Testis (tissue), 2 donors: Measurements from ENCODE around the gene ZNF532.

ENCODE experiments used
- CTCF ChIP-seq, 3 experiments: fragments of 450-650 bp in 2 of 3; fragments of 200-600 bp in 1 of 3; sonication (generic) in 1 of 3; IDR thresholded peaks; one replicate each; pipeline ENCODE4 v1.5.1; 2016 to 2019; ENCODE audit warnings: antibody characterized with exemption in 3 of 3, mild to moderate bottlenecking in 2 of 3, moderate library complexity in 1 of 3
- POLR2A ChIP-seq: fragments of 450-650 bp; IDR thresholded peaks from one replicate; pipeline ENCODE4 v1.6.1; 2017; ENCODE audit warnings: antibody characterized with exemption, mild to moderate bottlenecking, moderate library complexity

GRCh38 chr18:58977223-58977622, 112.5 kb downstream of the ZNF532 start:
- TF ChIP-seq CTCF (IDR thresholded peaks at IDR 0.05) (no peak), POLR2A (no peak)
